Mucosa of descending colon (tissue), 3 donors: ENCODE results near the gene LRRC47. TPM values are rescaled to one million over a fixed set of nuclear protein-coding genes. Genes with fewer than 3 reads are reported as not detected.
A peak's percentile ranks its signal among the peaks of the same experiment; 100 is the strongest.

ENCODE experiments used
- ATAC-seq: fragments of 200-7000 bp; cut with Tn5 transposase; one replicate; pipeline ENCODE4 v1.9.1; 2020; ENCODE audit warnings: mild to moderate bottlenecking, moderate library complexity
- DNase-seq, 3 donors: peaks; one replicate each; pipeline ENCODE4 v3.0.0-alpha.2; 2020
- H3K36me3 ChIP-seq: fragments of 200-600 bp; one replicate; pipeline ENCODE4 v1.8.0; 2021; ENCODE audit warnings: low read depth, mild to moderate bottlenecking
- H3K4me1 ChIP-seq: fragments of 200-600 bp; one replicate; pipeline ENCODE4 v1.8.0; 2021; ENCODE audit warnings: low read depth, mild to moderate bottlenecking
- H3K4me3 ChIP-seq: fragments of 200-600 bp; one replicate; pipeline ENCODE4 v1.8.0; 2021; ENCODE audit warnings: mild to moderate bottlenecking
- H3K9me3 ChIP-seq: fragments of 200-600 bp; one replicate; pipeline ENCODE4 v1.8.0; 2021; ENCODE audit warnings: mild to moderate bottlenecking
- CTCF ChIP-seq: fragments of 200-600 bp; IDR thresholded peaks from one replicate; pipeline ENCODE4 v1.8.0; 2022; ENCODE audit warnings: antibody characterized with exemption, mild to moderate bottlenecking
- intact Hi-C, 2 donors: fragments of 100-400 bp; cut with DNase I in 1 of 2; cut with micrococcal nuclease in 1 of 2; formaldehyde crosslinking; loops; one replicate each; pipeline versions ENCODE4 v1.11.0 to v1.11.1; 2022; cut with DNase I, micrococcal nuclease
- total RNA-seq, 3 donors: library from RNA; stranded (reverse); fragmentation: NEBNext Ultra II Directional in 2 of 3; extraction: Animal tissue kit (Norgen Biotek cat#: 25700) in 2 of 3; gene quantifications; one replicate each; pipeline versions ENCODE4 v1.2.1 to v1.2.4, GENCODE V29; 2021 to 2023
- donor health status: DM: no; HTN: no; CAD: no; lungs with moderate emphysema.
- donor health status: DM: no; HTN: no; CAD: no.
- donor health status: DM: no; HTN: yes; CAD: no.

The LRRC47 gene
- total RNA-seq, 3 donors from 2014 or later, result 33.2 to 58.9 (median 34.7) TPM

DNA sequence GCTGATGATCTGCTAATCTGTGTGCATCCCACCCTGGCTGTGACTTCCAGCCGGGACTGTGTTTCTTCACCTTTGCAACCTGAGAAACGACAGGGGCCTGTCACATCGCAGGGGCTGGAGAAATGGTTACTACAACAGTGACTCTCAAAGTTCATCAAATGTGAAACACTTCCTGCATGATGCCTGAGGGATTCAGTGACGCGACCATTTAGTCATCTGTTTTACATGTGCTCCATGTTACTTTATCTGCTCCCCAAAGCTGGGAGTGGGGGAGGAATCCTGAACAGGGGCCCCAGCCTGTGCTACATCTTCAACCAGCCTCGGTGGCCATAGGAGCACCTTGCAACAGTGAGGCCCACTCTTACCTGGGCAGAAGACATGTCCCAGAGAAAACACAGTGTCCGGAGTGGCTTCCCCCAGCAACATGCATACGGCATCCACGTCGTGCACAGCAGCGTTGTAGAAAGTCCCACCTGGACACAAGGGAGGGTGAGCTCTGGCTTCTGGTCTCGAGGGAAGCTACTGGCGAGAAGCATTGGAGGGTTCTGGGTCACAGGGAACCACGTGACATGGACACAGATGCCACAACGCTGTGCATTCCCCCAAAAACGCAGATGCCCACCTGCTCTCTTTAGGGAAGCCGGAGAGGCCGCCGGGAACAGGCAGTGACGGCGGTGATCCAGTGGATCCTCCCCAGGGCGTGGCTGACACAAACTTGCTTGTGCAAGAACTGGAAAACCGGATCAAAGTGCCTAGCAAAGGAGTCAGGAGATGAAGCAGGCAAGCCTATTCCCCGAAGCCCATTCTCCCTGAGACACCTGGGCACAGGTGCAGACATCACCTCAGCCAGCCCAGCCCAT lies 53.6 kb downstream of the LRRC47 start:
- Histone ChIP-seq H3K9me3 (no peaks in the 10 kb centered on the region), H3K36me3 (no peaks in the 10 kb centered on the region), H3K4me3 (no peak overlapping the region), H3K4me1 (peaks cover 4% of the 10 kb centered on the region)
- DNase-seq, result peak in 1 of 3 donors; percentile 23
- TF ChIP-seq CTCF, result no peak
- intact Hi-C loops, result no loop called here
- no peak for ATAC-seq

GRCh38 chr1:3741566-3742438 lies 54.5 kb downstream of the LRRC47 start:
- Histone ChIP-seq H3K4me1 (no peaks in the 10 kb centered on the region), H3K36me3 (no peaks in the 10 kb centered on the region), H3K4me3 (no peak overlapping the region), H3K9me3 (no peaks in the 10 kb centered on the region)
- ATAC-seq (no peak), DNase-seq (peak in 2 of 3 donors; percentile 19 to 29)
- TF ChIP-seq CTCF, result no peak
- intact Hi-C loops, result no loop called here

GRCh38 chr1:3740752-3741151 lies 55.5 kb downstream of the LRRC47 start:
- no peak for DNase-seq
- intact Hi-C loops, result no loop called here
- Histone ChIP-seq H3K9me3 (no peaks in the 10 kb centered on the region), H3K4me1 (no peaks in the 10 kb centered on the region), H3K4me3 (no peak overlapping the region), H3K36me3 (no peaks in the 10 kb centered on the region)
- TF ChIP-seq CTCF, result no peak
- no peak for ATAC-seq

- intact Hi-C loops, result no loop called here
- no peak for TF ChIP-seq CTCF
- DNase-seq, result no peak
- ATAC-seq, result no peak
- H3K4me1 ChIP-seq, result no peaks in the 10 kb centered on the region
- H3K36me3 ChIP-seq, result no peaks in the 10 kb centered on the region
- no peaks in the 10 kb centered on the region for H3K9me3 ChIP-seq
- H3K4me3 ChIP-seq, result no peak overlapping the region
These were observed 56.3 kb downstream of the LRRC47 start for GRCh38 chr1:3740042-3740441.

GRCh38 chr1:3738943-3739342 lies 57.4 kb downstream of the LRRC47 start:
- no peak for TF ChIP-seq CTCF
- Histone ChIP-seq H3K36me3 (no peaks in the 10 kb centered on the region), H3K4me3 (no peak overlapping the region), H3K9me3 (no peaks in the 10 kb centered on the region), H3K4me1 (no peaks in the 10 kb centered on the region)
- intact Hi-C loops, result no loop called here
- ATAC-seq (no peak), DNase-seq (no peak)
